PFSK-1 (cell line): ENCODE measurements around the gene USP36.

ENCODE experiments used
- FOXP2 ChIP-seq: optimal IDR thresholded peaks from 2 replicates; pipeline ENCODE3; 2011; ENCODE audit warnings: borderline replicate concordance, control low read depth, inconsistent platforms; ENCODE audit not compliant: insufficient read depth; ENCODE audit errors: extremely low read length, extremely low read depth
- POLR2AphosphoS5 ChIP-seq: IDR thresholded peaks from 2 replicates; pipeline ENCODE4 v1.6.1; 2012; ENCODE audit warnings: low read depth, mild to moderate bottlenecking, control low read depth, low read length, moderate library complexity
- REST ChIP-seq, 2 experiments: IDR thresholded peaks; 2 replicates each; pipeline versions ENCODE4 v1.6.1 to v1.8.0; 2011 to 2012; ENCODE audit warnings: low read depth in 2 of 2, low read length in 2 of 2, control low read depth in 1 of 2, inconsistent platforms in 1 of 2, mild to moderate bottlenecking in 1 of 2, moderate library complexity in 1 of 2; ENCODE audit not compliant: insufficient read depth in 1 of 2
- SIN3A ChIP-seq: IDR thresholded peaks from 2 replicates; pipeline ENCODE4 v1.6.1; 2012; ENCODE audit warnings: mild to moderate bottlenecking, low read length, moderate library complexity, borderline replicate concordance; ENCODE audit not compliant: insufficient read depth
- TAF1 ChIP-seq: IDR thresholded peaks from 2 replicates; pipeline ENCODE4 v1.6.1; 2012; ENCODE audit warnings: low read length, control low read depth, borderline replicate concordance; ENCODE audit not compliant: insufficient read depth

Gene USP36

DNA sequence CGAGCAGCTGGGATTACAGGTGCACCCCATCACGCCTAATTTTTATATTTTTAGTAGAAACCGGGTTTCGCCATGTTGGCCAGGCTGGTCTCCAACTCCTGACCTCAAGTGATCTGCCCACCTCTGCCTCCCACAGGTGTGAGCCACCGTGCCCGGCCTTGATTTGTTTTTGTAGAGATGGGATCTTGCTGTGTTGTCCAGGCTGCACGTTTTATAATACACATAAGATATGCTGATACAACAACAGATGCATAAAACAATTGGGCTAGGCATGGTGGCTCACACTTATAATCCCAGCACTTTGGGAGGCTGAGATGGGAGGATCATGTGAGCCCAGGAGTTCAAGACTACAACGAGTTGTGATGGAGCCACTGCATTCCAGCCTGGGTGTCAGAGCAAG is 6.0 kb downstream of the USP36 start:
- TF ChIP-seq SIN3A (no peak), POLR2AphosphoS5 (no peak), REST (IDR thresholded peaks at IDR 0.05; ENCODE audit: insufficient read depth in 1 of 2, low read depth in 2 of 2, low read length in 2 of 2) (no peak), FOXP2 (no peak), TAF1 (no peak)

DNA sequence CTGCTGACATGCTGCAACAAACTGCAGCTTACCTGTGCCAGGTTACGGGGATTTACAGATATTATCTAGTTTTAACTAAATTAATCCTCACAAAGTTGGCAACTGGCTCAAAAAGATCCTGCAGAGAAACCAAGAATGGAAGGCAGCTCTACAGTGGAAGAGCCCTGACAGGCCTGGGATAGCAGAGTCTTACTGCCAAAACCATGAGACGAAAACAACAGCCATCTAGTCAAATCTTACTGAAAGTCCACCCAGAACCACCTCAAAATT is 8.1 kb downstream of the USP36 start:
- no peak for TF ChIP-seq POLR2AphosphoS5
- no peak for TF ChIP-seq REST (IDR thresholded peaks at IDR 0.05; ENCODE audit: insufficient read depth in 1 of 2, low read depth in 2 of 2, low read length in 2 of 2)
- no peak for TF ChIP-seq SIN3A
- TF ChIP-seq FOXP2: no peak
- TF ChIP-seq TAF1: no peak

DNA sequence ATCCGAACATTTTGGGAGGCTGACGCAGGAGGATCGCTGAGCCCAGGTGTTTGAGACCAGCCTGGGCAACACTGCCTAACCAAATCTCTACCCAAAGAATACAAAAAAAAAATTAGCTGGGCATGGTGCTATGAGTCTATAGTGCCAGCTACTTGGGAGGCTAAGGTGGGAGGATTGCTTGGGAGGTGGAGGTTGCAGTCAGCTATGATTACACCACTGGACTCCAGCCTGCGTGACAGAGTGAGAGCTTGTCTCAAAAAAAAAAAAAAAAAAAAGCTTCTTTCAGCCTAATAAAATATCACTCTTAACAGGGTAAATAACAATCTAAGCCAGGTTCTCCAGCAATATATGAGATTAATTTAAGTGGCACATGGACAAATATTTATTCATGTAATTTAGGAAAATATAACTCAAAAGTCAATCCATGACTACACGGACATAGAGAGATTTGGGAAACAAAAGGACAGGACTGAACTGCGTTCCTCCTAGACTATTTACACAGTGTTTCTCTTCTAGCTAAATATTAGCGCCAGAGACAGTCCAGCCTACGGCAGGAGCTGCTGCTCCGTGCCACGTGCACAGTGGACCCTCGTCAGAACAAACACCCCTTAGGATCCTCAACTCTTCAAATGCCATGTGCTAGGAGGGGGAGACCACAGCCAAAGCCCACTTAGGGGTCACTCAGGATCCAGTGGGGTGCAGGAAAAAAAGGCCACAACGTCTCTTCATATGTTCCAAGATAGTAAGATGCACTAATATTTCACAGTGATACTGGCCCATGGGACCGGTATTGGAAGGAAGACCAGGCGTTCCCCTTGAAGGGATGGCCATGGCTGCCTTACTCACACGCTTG is 8.7 kb downstream of the USP36 start:
- no peak for TF ChIP-seq REST (IDR thresholded peaks at IDR 0.05; ENCODE audit: insufficient read depth in 1 of 2, low read depth in 2 of 2, low read length in 2 of 2)
- no peak for TF ChIP-seq FOXP2
- no peak for TF ChIP-seq SIN3A
- no peak for TF ChIP-seq TAF1
- no peak for TF ChIP-seq POLR2AphosphoS5

GRCh38 chr17:78829477-78829876 is 11.1 kb downstream of the USP36 start:
- TF ChIP-seq SIN3A (no peak), POLR2AphosphoS5 (no peak), TAF1 (no peak), FOXP2 (no peak), REST (IDR thresholded peaks at IDR 0.05; ENCODE audit: insufficient read depth in 1 of 2, low read depth in 2 of 2, low read length in 2 of 2) (no peak)

- TF ChIP-seq POLR2AphosphoS5 (no peak), SIN3A (no peak), TAF1 (no peak), FOXP2 (no peak), REST (IDR thresholded peaks at IDR 0.05; ENCODE audit: insufficient read depth in 1 of 2, low read depth in 2 of 2, low read length in 2 of 2) (no peak)
Measured at GRCh38 chr17:78828470-78829185, 12.0 kb downstream of the USP36 start.
